Calu3 (cell line): ENCODE data around the gene CASQ2. TPM values are rescaled to one million over a fixed set of nuclear protein-coding genes. Genes with fewer than 3 reads are reported as not detected.

Source experiments
- BruUV-seq: library from RNA; stranded (reverse); fragments of 400-500 nt; replicated peaks from 2 replicates; lab custom pipeline; 2021; lab: Mats Ljungman, UMichigan
- CTCF ChIA-PET: fragments of 300-600 bp; sonication (Branson Sonifier 250); formaldehyde crosslinking; loops from one replicate; lab custom pipeline; 2022; ENCODE audit warnings: antibody characterized with exemption; lab: Charles Lee
- DNase-seq: peaks from one replicate; pipeline ENCODE4 v3.0.0; 2022
- H3K27ac Mint-ChIP-seq: one replicate; pipeline ENCODE4 v1.8.0; 2022; ENCODE audit warnings: mixed read lengths; ENCODE audit not compliant: unreplicated experiment
- H3K27me3 Mint-ChIP-seq: one replicate; pipeline ENCODE4 v1.8.0; 2022; ENCODE audit warnings: mixed read lengths; ENCODE audit not compliant: unreplicated experiment
- H3K36me3 Mint-ChIP-seq: one replicate; pipeline ENCODE4 v1.8.0; 2022; ENCODE audit warnings: mild to moderate bottlenecking, moderate library complexity, mixed read lengths; ENCODE audit not compliant: insufficient read depth, unreplicated experiment
- H3K4me1 Mint-ChIP-seq: one replicate; pipeline ENCODE4 v1.8.0; 2022; ENCODE audit warnings: mild to moderate bottlenecking, low read depth, mixed read lengths; ENCODE audit not compliant: unreplicated experiment
- H3K4me3 Mint-ChIP-seq: one replicate; pipeline ENCODE4 v1.8.0; 2022; ENCODE audit warnings: mild to moderate bottlenecking, low read depth, moderate library complexity, mixed read lengths; ENCODE audit not compliant: unreplicated experiment
- H3K9me3 Mint-ChIP-seq: one replicate; pipeline ENCODE4 v1.8.0; 2022; ENCODE audit warnings: low read depth, mixed read lengths; ENCODE audit not compliant: unreplicated experiment
- intact Hi-C: fragments of 100-400 bp; cut with micrococcal nuclease; formaldehyde crosslinking; loops from one replicate; pipeline ENCODE4 v1.10.0; 2022; ENCODE audit not compliant: unreplicated experiment
- total RNA-seq: library from RNA; stranded (reverse); gene quantifications from 2 replicates; pipeline ENCODE4 v1.2.3, GENCODE V29; 2022
- TF ChIP-seq, protein P1 (sequence below): fragments of 200-600 bp; IDR thresholded peaks from one replicate; pipeline ENCODE4 v1.8.0; 2022; ENCODE audit warnings: antibody characterized with exemption; ENCODE audit not compliant: unreplicated experiment

CASQ2 gene
- total RNA-seq, 1 experiment from 2014 or later, result not detected

DNA sequence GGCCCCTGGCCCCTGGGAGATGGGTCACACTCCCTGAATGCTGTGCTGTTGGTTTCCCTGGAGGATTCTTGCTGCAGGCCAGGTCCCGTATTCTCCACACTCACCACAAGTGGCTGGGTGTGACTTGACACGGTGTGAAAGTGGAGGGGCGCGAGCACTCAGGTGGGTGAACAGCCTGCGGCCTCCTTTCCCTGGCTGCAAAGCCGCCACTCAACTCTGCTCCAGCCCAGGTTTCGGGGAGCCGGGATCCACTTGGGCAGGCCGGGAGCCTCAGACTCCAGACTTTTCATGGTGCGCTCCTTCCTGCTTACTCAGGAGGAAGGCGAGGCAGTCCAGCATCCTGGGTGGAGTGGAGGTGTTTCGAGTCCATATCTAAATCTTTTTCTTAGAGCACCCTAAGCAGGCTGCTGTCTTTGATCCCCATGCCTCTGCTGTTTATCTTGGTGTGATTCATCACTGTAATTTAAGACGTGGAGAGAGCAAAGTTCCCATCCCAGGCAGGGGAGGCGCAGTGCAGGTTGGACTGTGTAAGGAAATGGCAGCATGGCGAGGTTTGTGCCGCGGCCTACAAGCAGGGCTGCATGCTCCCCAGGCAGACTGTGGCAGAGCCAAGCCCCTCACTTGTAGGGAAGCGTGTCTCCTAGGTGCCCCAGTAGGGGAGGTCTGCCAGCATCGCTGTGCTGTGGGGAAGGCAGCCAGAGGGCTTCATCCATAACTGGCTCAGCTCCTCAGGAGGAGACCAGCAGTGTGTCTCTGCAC, 97.2 kb downstream of the CASQ2 start:
- H3K36me3 Mint-ChIP-seq, result no peaks in the 10 kb centered on the region
- CTCF ChIA-PET, result no interaction called here
- H3K4me1 Mint-ChIP-seq, result peaks cover 31% of the 10 kb centered on the region
- peak; percentile 59 for DNase-seq
- H3K4me3 Mint-ChIP-seq, result no peak overlapping the region
- H3K9me3 Mint-ChIP-seq, result no peaks in the 10 kb centered on the region
- peak overlapping the region; percentile 56 for H3K27ac Mint-ChIP-seq
- TF ChIP-seq, protein P1, sequence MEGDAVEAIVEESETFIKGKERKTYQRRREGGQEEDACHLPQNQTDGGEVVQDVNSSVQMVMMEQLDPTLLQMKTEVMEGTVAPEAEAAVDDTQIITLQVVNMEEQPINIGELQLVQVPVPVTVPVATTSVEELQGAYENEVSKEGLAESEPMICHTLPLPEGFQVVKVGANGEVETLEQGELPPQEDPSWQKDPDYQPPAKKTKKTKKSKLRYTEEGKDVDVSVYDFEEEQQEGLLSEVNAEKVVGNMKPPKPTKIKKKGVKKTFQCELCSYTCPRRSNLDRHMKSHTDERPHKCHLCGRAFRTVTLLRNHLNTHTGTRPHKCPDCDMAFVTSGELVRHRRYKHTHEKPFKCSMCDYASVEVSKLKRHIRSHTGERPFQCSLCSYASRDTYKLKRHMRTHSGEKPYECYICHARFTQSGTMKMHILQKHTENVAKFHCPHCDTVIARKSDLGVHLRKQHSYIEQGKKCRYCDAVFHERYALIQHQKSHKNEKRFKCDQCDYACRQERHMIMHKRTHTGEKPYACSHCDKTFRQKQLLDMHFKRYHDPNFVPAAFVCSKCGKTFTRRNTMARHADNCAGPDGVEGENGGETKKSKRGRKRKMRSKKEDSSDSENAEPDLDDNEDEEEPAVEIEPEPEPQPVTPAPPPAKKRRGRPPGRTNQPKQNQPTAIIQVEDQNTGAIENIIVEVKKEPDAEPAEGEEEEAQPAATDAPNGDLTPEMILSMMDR, result no peak
- intact Hi-C loops, result no loop called here
- no peaks in the 10 kb centered on the region for H3K27me3 Mint-ChIP-seq
- BruUV-seq, result no TSS peak

DNA sequence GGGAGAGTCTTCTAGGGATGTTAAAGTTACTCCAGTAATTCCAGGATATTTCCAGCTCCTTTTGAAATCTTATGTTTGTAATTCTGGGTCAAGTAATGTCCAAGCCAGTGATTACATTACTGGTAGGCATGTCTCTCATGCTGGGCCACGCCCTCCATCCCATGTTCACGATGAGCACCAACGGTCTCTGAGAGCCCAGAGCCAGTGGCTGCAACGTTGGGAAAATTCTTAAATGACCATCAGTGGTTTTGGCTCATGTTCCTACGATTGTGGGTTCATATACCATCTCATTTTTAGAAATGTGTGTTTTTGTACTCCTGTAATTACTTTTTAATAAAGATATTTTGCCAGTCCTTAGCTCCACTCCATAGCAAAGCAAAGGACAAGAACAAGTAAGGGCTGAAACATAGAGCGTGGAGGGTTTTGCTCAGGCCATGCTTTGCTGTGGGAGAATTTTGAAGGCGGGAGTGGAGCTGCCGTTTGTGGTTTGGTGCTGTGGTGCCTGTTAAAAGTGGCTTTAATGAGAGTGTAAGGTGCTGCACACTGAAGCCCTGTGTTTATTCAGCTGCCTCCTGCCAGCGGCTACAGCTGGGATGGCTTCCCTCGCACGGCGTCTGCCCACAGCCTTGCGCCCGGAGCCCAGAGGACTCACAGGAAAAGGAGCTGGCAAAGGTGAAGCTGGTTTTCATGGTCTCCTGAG, 97.9 kb downstream of the CASQ2 start:
- intact Hi-C loops, result no loop called here
- CTCF ChIA-PET, result no interaction called here
- no TSS peak for BruUV-seq
- H3K27me3 Mint-ChIP-seq, result no peaks in the 10 kb centered on the region
- H3K9me3 Mint-ChIP-seq, result no peaks in the 10 kb centered on the region
- TF ChIP-seq, protein P1, result no peak
- no peaks in the 10 kb centered on the region for H3K36me3 Mint-ChIP-seq
- no peak overlapping the region for H3K27ac Mint-ChIP-seq
- H3K4me3 Mint-ChIP-seq, result no peak overlapping the region
- DNase-seq, result no peak
- H3K4me1 Mint-ChIP-seq, result peaks cover 32% of the 10 kb centered on the region

DNA sequence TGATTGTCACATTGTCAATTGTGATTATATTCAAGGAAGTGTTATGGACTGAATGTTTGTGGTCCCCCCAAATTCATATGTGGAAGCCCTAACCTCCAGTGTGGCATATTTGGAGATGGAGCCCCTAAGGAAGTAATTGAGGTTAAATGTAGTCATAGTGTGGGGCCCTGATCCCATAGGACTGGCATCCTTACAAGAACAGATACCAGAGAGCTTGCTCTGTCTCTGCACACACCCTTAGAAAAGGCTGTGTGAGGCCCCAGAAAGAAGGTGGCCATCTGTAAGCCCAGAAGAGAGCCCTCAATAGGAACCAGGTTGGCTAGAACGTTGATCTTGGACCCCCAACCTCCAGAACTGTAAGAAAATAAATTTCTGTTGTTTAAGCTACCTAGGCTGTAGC, 98.6 kb downstream of the CASQ2 start:
- intact Hi-C loops, result no loop called here
- TF ChIP-seq, protein P1, result no peak
- no peak overlapping the region for H3K27ac Mint-ChIP-seq
- H3K4me3 Mint-ChIP-seq, result no peak overlapping the region
- no peak for DNase-seq
- BruUV-seq, result no TSS peak
- H3K4me1 Mint-ChIP-seq, result peaks cover 39% of the 10 kb centered on the region
- H3K27me3 Mint-ChIP-seq, result no peaks in the 10 kb centered on the region
- H3K9me3 Mint-ChIP-seq, result no peaks in the 10 kb centered on the region
- CTCF ChIA-PET, result interaction anchor here (0.6 to 1.2 kb wide), 2 partner anchors 37 to 138 kb away, joined by 3 to 4 read pairs; no protein-coding TSS in a partner anchor
- H3K36me3 Mint-ChIP-seq, result no peaks in the 10 kb centered on the region

DNA sequence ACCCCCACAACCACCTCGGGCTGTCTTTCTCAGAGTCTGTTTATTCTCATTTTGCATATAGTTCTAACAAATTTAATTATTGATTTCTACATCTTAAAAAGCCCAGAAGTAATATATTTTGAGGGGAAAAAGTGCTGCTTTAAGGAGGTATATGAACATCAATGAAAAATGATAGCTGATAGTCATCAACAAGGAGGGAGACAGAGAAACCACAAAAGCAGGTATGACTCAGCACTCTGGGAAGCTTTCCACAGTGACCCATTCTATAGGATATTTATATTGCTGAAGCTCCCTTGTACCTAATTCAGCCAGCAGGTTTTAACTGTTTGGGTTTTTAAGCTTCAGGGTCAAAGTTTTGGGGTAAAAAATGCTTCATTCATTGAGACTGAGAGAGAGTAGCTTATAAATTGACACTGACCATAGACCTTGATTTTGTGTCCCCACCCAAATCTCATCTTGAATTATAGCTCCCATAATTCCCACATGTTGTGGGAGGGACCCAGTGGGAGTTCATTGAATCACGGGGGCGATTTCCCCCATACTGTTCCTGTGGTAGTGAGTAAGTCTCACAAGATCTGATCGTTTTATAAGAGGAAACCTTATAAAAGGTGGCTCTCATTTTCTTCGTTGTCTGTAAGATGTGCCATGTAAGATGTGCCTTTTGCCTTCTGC, 99.4 kb downstream of the CASQ2 start:
- CTCF ChIA-PET, result interaction anchor here (0.6 to 1.2 kb wide), 3 partner anchors 38 to 139 kb away, joined by 3 to 4 read pairs (median 3); no protein-coding TSS in a partner anchor
- Mint-ChIP-seq H3K27me3 (no peaks in the 10 kb centered on the region), H3K36me3 (no peaks in the 10 kb centered on the region), H3K27ac (no peak overlapping the region), H3K4me1 (peaks cover 46% of the 10 kb centered on the region), H3K4me3 (no peak overlapping the region), H3K9me3 (no peaks in the 10 kb centered on the region)
- TF ChIP-seq, protein P1, result no peak
- no TSS peak for BruUV-seq
- intact Hi-C loops, result no loop called here
- DNase-seq, result no peak
